GM11168 (cell line): ENCODE data around the gene FNIP1.
"Not testable (repeated sequence)": the region's sequence is repeated elsewhere in the genome, so short reads cannot be mapped to it uniquely, and the experiment has no call there.

Experiments used
- in situ Hi-C: fragments of 300-500 bp; cut with MboI; formaldehyde crosslinking; loops from one replicate; pipeline ENCODE4 v1.12.0; 2022; ENCODE audit warnings: low sequenced_read_pairs; ENCODE audit not compliant: unreplicated experiment

The FNIP1 gene

GRCh38 chr5:131647048-131647769, 149.6 kb downstream of the FNIP1 start:
- in situ Hi-C loops = no loop called here

- in situ Hi-C loops = no loop called here
Observed at GRCh38 chr5:131644822-131645221, 152.0 kb downstream of the FNIP1 start.

- in situ Hi-C loops = no loop called here
Observed at GRCh38 chr5:131644370-131644769, 152.4 kb downstream of the FNIP1 start.

GRCh38 chr5:131641494-131641893, 155.3 kb downstream of the FNIP1 start:
- in situ Hi-C loops = no loop called here

- in situ Hi-C loops = no loop called here
Observed at GRCh38 chr5:131640043-131640856, 156.6 kb downstream of the FNIP1 start.

GRCh38 chr5:131639148-131639547, 157.7 kb downstream of the FNIP1 start:
- in situ Hi-C loops = no loop called here

GRCh38 chr5:131637694-131638093, 159.1 kb downstream of the FNIP1 start:
- in situ Hi-C loops = no loop called here

- in situ Hi-C loops = no loop called here
Observed at GRCh38 chr5:131635684-131636572, 160.9 kb downstream of the FNIP1 start.

- in situ Hi-C loops = no loop called here
Observed at GRCh38 chr5:131634996-131635683, 161.7 kb downstream of the FNIP1 start, which contains the start of gene RAPGEF6. Gene RAPGEF6, minus strand, starts transcription at chr5:131635229. Its CDS starts 199 bp downstream, at chr5:131635030.

GRCh38 chr5:131634666-131634995, 162.2 kb downstream of the FNIP1 start:
- in situ Hi-C loops = no loop called here

GRCh38 chr5:131634238-131634637, 162.6 kb downstream of the FNIP1 start:
- in situ Hi-C loops = no loop called here

GRCh38 chr5:131633830-131634229, 163.0 kb downstream of the FNIP1 start:
- in situ Hi-C loops = no loop called here

GRCh38 chr5:131630963-131631350, 165.9 kb downstream of the FNIP1 start:
- in situ Hi-C loops = no loop called here

- in situ Hi-C loops = no loop called here
Observed at GRCh38 chr5:131630208-131630962, 166.4 kb downstream of the FNIP1 start.

- in situ Hi-C loops = no loop called here
Observed at GRCh38 chr5:131628990-131629389, 167.8 kb downstream of the FNIP1 start.

- in situ Hi-C loops = no loop called here
Observed at GRCh38 chr5:131627207-131627865, 169.5 kb downstream of the FNIP1 start.

- in situ Hi-C loops = no loop called here
Observed at GRCh38 chr5:131622633-131623032, 174.2 kb downstream of the FNIP1 start.

- in situ Hi-C loops = not testable (repeated sequence)
Observed at GRCh38 chr5:131621164-131621563, 175.7 kb downstream of the FNIP1 start.

GRCh38 chr5:131619102-131619501, 177.7 kb downstream of the FNIP1 start:
- in situ Hi-C loops = no loop called here
